NCI-H2227 (cell line): ENCODE results near the gene EFTUD2.

Source experiments
- DNase-seq: peaks from one replicate; lab custom pipeline; 2025; ENCODE audit not compliant: unreplicated experiment; lab: John Stamatoyannopoulos, UW

Gene EFTUD2

DNA sequence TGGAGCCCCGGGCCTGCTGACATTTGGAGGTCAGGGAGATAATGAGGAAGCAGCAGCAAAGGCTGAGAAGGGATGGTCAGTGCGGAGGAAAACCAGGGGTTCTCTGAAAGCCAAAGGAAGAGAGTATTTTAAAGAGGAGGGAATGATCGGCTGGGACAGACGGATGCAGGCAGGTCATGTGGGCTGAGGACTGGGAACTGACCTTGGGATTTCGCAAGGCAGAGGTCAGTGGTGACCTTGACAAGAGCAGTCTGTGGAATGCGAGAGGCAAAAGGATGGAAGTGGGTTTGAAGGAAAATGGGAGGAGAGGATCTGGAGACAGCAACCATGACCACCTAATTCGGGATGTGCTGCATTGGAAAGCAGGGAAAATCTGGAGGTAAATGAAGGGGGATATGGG is 10.2 kb downstream of the EFTUD2 start:
- no peak for DNase-seq

DNA sequence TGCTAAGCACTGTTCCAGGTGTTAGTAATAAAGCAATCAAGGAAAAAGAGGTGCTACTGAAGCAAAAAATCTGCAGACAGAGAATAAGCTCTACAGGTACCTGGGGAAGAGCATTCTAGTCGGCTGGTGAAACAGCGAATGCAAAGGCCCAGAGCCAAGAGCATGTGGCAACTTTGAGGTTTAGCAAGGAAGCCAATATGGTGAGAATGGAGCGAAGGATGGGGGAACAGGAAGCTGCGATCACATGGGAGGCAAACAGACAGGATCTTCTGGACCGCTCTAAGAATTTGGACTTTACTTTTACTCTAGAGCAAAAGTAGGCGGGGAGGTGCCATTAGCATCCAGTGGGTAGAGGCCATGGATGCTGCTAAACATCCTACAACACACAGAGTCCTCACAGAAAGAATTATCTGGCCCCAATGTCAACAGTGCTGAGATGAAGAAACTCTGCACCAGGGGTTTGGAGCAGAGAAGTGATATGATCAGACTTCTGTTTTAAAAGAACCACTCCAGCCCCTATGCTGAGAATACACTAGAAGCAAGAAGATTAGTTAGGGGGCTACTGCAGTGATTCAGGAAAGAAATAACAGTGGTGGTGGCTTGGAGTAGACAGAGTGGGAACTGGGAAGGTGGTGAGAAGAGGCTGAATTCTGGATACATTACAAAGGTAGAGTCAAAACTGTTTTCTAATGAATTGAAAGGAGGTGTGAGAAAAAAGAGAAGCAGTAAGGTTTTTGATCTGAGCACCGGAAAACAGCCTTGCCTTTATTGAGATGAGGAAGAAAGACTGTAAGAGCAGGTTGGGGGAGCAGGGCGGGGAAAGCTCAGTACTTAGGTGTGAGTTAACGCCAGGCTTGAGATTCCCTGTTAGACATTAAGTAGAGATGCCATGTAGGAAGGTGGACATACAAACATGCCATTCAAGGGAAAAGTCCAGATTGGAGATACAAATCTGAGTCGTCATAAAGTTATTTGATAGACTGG is 11.0 kb downstream of the EFTUD2 start:
- no peak for DNase-seq

DNA sequence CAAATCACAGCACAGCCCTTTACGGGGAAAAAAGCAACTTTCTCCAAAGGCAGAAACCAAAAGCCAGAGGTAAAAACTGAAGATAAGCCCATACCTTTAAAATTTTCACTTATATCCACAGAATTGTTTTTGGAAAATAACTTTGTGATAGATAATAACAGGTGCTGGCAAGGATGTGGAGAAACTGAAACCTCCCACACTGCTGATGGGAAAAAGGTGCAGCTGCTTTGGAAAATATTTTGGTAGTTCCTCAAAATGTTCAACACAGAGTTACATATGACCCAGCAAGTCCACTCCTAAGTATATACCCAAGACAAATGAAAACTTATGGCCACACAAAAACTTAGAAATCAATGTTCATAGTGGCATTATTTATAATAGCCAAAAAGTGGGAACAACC is 12.2 kb downstream of the EFTUD2 start:
- DNase-seq, result no peak

DNA sequence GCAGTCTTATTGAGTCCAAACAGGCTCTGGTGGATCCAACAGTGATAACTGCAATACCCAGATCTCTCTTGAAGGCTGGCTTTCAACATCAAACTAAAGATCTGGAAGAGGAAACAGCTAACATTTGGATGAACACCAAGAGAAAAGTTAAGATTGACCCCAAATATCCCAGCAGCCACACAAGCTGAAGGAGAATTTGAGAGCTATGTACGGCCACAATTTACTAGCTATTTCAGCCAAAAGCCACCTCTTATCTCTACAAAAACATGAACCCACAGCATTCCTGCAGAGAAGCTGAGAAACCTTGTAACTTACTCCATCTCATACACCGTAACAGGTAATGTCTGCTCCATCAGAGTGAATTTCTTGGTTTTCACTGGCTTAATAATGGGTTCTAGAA is 14.3 kb downstream of the EFTUD2 start:
- DNase-seq, result no peak

DNA sequence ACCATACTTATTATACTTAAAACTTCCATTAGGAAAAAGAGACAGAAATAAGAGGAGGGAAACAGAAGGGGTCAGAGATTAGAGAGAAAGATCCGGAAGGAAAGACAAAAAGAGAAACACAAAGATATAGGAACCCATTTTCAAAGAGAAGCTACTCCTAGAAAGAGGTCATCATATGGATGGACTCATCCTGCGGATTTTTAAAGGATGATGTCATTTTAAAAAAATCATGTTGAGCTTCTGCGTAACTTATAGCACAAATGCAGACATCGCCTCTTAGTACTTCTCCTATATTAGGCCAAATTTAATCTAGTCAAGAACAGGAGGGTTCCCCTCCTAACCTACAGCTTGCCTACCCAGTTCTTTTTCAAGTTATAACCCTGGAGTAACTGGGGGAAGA is 18.1 kb downstream of the EFTUD2 start:
- DNase-seq, result no peak

DNA sequence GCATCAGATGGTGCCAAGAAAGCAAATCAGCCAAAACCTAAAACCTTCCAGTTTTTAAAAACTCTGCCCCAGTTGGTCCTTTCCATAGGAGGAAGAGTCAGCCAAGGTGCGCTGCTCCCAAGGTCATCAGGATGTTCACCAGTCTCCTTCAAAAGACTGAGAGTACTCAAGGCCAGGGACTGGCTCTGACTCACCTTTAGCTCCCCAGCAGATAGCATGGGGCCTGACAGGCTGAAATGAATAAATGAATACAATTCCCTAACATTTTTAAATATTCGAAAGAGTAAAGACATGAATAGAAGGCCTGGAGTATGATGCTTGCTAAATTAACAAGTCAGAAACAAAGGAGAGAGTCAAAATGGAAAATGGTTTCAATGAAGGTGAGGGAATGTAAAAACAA is 19.2 kb downstream of the EFTUD2 start:
- DNase-seq, result no peak

DNA sequence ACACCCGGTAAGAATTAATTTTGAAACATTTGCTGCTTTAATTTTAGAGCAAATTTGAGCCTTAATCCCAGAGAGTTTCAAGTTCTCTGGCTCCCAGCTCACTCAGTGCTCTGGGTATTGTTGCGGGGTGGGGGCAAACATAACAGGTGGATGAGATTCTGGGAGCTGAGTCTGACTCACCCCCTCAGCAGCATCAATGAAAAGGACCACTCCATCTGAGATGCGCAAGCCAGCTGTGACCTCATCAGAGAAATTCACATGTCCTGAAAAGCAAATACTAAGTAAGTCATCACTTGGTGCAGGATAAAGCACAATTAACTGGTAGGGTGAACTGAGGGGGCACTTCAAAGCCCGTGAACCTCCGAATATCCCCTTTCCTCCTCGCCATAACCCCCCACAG is 19.9 kb downstream of the EFTUD2 start:
- DNase-seq, result no peak

DNA sequence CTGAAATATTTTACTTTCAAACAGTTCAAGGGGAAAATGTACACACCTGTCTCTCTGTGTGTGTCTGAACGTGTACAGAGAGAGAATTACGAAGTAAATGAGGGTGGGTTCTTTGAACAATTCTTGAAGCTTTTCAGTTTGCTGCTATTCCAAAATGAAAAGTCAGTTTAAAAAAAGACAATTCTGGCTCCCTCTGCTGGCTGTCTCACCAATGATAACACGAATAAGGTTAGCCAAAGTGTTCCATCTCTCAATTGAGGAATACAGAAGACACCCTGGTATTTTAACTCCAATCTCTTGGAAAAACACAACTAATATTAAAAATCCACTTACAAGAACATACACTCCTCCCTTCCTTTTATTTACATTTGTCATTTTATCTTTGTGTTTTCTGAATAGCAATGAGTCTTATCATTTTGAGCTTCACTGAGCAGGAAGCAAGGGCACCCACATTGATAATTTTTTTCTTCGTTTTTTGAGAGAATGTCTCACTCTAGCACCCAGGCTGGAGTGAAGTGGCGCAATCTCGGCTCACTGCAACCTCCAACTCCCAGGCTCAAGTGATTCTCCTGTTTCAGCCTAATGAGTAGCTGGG is 20.5 kb downstream of the EFTUD2 start:
- peak; percentile 62 for DNase-seq

DNA sequence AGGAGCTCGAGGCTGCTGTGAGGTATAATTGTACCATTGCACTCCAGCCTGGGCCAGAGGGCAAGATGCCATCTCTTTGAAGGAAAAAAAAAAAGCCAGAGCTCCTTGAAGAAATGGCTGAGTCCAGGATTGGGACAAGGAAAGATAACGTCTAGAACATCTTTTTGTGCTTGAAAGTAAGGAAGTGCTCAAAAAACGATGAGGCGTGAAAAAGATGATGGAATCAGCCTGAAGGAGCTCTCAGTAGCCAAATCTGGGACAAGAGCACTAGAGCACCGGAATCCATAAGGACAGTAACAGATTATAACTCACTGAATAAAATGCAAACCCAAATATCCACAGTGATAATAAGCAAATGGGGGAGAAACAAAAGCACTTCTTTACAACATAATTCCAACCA is 22.1 kb downstream of the EFTUD2 start:
- no peak for DNase-seq

DNA sequence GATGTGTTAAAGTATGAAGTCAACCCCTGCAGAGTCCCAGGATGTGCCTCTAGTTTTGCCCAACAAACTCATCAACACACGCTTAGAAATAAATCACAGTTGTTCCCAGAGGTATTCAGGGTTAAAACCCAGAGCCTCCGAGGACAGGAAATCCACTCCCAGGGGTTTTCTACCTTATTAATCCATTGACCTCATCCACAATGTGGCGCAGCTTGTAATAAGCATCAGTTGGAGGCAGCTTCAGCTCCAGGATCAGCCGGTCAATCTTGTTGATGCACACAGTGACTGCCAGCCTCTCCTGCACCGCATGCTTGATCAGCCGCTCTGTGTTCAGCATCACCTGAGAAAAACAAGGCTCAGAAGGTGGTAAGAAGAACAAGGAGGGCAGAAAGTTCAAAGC is 23.5 kb downstream of the EFTUD2 start:
- DNase-seq, result no peak

DNA sequence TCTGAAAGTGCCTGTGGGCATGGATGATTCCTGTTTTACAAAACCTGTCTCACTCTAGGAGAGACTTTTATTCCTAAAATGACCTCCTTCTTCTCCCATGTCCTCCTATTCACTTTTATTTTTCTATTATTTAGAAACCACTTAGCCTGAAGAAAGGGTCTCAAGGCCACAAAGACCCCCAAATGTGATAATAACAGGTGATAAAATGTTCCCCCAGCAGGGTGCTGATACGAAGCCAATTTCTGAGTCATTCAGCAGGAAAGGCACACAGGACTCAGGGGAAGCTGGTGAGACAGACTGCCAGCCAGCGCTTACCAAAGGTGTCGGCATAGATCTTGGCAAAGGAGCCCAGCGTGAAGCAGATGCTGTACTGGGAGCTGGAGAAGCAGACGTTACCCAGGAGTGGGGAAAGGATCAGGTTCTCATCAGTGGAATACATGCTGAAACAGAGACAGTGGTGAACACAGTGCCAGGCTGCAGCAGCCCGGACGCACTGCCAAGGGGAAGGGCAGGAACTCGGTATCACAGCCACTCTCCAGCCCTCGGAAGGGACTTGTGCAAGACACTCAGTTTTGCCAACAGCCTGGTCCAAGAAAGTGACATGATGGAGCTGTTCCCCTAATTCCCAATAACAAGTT is 27.0 kb downstream of the EFTUD2 start:
- peak; percentile 93 for DNase-seq

DNA sequence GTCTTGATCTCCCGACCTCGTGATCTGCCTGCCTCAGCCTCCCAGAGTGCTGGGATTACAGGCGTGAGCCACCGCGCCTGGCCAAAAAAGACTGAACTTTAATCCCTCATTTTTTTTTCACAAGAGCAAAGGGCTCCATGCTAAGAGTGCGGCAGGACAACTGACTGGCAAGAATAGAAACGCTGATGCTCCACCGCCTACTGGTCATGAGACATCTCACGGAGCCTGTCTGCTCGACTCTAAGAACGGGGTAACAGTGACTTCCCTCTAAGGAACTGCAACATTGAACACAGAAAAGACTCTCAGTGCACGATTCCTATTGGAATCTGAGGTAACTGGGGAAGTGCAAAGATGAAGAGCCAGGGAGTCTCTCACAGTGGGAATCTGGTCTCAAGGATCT is 27.7 kb downstream of the EFTUD2 start:
- DNase-seq, result no peak

DNA sequence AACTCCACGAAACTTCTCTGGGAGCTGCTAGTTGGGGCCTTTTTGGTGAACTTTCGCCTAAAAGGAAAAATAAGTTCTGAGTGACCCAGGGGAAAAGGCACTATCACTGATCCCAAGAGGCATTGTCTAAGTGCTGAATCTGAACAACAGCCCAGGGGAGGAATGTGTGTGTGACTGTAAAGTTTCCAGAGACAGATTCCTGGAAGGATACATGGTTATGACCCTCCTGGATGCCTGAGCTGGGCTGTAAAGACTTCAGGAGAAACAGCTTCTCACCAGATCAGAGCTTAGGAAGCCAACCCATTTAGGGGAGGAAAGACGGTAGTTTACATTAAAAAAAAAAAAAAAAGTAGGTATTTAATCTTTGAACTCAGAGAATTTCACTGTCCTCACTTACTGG is 31.4 kb downstream of the EFTUD2 start:
- DNase-seq, result no peak

DNA sequence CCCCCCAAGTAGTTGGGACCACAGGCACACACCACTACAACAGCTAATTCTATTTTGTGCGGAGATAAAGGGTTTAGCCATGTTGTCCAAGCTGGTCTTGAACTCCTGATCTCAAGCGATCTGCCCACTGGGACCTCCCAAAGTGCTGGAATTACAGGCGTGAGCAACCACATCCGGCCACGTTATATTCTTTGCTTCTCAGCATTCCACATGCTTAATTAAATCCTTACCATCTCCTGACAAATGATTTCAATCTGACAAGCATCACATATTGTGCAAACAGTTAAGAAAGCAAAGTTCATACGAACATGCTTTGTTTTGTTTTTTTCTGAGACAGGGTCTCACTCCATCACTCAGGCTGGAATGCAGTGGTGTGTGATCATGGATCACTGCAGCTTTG is 33.3 kb downstream of the EFTUD2 start:
- DNase-seq, result no peak

DNA sequence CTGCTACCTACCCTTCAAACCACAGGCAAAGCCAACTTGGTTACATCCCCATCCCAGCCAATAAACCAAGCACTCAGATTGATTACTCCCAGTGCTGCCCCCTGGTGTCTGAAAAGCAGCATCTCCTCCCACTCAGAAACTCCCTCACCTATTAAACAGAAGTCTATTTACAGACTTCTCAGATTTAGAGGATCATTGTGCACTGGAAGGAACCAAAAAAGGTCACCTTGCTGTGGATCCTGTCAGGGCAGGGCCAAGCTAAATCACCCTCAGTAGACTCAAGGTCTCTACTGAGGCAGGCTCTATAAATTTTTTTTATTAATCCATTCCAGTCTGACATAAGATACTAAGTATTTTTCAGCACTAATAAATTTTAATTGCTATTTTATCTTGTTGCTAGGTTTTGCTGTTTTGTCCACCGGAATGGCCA is 34.0 kb downstream of the EFTUD2 start:
- peak; percentile 82 for DNase-seq

DNA sequence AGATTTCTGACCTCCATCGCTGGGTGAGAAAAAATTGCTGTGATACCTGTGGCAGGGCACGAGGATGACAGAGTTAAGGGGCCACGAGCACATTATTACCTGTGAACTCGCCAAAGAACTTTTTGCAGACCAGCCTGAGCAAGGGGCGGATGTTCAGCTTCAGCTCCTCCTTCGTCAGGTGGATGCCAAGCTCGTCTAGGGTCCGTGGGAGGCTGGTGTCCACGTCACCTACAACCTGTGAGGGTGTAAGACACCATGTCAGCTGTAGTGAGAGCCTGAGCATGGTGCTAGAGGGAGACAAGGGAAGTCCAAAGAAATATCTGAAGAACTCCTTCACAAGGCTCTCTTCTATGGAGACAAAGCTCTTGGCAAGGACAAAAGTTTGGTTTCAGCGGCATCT is 34.4 kb downstream of the EFTUD2 start:
- no peak for DNase-seq

DNA sequence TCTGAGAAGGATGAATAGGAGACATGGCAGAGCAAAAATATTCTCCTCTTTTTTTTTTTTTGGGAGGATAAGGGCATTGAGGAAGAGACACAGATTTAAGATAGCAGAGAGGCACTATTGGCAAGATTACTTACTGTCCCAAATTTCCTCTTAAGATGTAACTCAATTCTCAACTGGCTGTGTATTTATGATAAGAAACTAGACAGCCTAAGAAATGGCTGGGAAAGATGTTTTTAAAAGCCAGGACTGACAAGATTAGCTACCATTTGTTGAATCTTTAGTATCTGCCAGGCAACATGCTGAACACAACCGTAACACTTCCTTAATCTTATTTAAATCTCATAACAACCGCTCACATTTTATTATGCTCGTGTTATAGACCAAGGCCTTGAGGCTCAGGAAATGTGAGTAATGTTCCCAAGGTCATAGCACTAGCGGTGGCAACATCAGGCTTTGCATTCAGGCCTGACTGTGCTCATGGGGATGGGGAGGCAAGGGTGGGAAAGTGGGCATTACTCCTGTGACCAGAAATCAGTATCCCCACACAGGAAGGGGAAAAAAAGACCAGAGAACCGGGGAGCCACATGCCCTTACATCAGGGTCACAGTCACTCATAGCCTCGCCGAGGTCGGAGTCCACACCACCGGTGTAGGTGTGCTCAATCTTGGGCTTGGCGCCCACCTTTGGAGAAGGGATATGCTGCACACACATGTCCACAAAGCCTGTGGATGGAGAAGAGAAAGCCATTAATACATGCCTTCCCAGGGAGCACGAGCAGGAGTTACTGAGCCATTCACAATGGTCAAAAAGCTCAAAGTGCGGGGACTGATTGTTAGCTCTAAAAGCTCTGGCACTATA is 36.0 kb downstream of the EFTUD2 start:
- DNase-seq, result no peak

DNA sequence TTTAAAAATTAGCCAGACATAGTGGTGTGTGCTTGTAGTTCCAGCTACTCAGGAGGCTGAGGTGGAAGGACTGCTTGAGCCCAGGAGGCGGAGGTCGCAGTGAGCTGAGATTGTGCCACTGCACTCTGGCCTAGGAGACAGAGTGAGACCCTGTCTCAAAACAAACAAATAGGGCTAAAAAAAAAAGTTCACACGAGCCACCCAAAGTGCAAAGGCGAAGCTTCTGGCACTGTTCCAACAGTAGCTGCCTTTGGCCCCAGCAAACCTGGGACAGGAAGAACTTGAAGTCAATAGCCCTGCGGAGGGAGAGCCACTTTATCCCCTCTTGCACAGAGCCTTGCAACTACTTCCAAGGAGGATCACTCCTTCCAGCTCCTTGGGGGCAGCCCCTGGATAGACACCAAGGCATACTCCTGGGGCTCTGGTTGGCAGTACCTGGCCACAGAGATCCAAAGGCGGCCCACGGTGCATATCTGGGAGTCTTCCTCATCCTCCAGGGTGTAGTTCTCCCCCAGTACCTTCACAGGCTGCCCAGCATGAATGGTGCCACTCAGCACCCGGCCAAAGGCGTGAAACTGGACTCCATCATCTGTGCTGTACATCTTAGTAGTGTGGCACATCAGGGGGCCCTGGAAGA is 36.8 kb downstream of the EFTUD2 start:
- DNase-seq, result no peak

DNA sequence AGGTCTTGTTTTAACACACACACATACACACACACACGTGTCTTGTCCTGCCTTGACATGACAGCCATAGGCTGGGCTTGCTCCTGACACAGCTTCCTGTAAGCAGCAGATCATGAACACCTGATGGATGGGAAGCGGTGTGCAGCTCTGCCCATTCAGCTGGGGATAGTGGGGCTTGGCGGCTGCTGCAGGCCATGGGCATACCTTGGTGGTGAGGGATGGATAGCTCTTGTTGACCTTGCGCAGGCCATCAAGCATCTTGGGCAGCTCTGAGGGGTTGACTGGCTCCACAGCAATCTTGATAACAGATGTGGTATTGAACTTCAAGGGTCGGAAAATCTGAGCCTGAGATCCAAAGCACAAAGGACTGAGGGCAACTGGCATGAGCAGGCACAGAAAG is 39.5 kb downstream of the EFTUD2 start:
- DNase-seq, result no peak

DNA sequence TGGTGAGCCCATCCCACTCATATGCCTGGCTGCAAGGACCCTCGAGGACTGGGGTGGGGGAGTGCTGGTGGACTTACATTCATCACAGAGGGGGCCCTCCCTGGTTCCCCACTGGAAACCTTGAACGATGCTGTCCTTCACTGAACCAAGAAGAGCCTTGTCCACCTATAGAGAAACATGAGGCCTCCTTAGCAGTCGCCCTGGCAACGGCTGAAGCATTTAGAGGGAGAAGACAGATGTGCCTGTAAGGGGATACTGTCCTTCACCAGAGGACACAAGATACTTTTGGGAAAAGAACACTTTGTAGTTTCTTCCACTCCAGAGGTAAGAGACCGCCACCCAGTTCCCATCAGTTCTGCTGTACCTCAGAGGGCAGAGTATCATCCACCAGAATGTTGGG is 45.1 kb downstream of the EFTUD2 start:
- no peak for DNase-seq

DNA sequence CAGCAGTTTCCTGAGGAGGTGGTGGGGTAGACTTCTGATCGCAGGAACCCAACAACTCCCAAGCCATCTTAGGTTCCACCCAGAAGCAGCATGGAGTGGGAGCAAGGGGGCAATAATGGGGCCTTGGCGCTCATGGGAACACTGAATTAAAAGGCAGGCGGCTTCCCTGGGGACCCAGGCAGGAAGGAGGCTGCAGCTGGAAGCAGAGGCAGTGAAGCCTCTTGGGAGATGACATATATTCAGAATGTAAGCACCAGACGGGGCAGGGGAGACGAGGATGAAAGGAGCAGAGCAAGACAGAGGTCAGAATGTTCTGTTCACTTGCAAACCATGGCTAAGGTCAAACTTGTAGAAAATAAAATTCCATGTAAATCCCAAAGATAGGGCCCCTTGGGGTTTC is 48.6 kb downstream of the EFTUD2 start:
- no peak for DNase-seq
